ENCODE measurements around the gene METTL9.

GRCh38 chr16:21698169-21699032 lies 99.0 kb downstream of the METTL9 start:
- TF ChIP-seq, protein P1, sequence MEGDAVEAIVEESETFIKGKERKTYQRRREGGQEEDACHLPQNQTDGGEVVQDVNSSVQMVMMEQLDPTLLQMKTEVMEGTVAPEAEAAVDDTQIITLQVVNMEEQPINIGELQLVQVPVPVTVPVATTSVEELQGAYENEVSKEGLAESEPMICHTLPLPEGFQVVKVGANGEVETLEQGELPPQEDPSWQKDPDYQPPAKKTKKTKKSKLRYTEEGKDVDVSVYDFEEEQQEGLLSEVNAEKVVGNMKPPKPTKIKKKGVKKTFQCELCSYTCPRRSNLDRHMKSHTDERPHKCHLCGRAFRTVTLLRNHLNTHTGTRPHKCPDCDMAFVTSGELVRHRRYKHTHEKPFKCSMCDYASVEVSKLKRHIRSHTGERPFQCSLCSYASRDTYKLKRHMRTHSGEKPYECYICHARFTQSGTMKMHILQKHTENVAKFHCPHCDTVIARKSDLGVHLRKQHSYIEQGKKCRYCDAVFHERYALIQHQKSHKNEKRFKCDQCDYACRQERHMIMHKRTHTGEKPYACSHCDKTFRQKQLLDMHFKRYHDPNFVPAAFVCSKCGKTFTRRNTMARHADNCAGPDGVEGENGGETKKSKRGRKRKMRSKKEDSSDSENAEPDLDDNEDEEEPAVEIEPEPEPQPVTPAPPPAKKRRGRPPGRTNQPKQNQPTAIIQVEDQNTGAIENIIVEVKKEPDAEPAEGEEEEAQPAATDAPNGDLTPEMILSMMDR (IDR thresholded peaks at IDR 0.05), result no peak
- TF ChIP-seq POLR2A (IDR thresholded peaks at IDR 0.05), result no peak
